GM21786 (cell line): Measurements from ENCODE around the gene AARS2.
"Not testable (repeated sequence)": the region's sequence is repeated elsewhere in the genome, so short reads cannot be mapped to it uniquely, and the experiment has no call there.

Source experiments
- ATAC-seq: cut with Tn5 transposase; IDR thresholded peaks from one replicate; pipeline ENCODE4 v1.9.1; 2021; ENCODE audit not compliant: unreplicated experiment

The AARS2 gene

DNA sequence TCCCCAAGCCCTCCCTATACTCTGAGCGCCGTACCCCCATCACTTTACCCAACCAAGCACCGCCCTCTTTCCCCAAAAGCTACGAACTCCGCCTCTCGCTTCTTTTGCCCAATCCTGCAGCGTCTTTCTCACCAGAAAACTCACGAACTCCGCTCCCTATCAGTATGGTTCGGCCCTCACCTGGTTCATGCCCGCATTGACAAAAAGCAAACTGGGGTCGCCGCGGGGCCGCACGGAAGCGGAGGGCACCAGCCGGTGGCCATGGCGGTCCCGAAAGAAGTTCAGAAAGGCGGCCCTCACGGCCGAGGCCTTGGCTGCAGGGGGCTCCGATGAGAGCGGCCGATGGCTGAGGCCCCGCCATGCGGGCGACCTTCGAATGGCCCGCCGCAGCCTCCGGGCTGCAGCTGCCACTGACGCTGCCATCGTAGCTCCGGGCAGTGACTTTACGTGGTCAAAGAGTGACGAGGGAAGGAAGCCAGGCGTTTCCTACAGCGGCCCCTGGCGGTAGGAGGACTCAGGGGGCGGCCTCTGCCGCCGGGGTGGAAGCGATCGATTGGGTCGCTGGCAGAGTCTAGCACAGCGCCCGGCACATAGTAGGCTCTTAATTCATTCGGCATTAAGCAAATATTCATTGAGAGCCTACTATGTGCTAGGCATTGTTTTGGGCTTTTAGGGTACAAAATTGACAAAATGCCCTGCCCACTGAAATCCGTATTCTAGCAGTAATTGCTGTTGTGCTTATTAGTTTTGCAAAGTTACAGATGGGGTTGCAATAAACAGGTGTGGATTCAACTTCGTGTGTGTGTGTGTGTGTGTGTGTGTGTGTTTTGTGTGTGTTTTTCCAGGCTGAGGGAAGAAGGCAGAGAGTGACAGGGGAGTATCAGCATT, at the start of gene AARS2:
TSS of gene AARS2 (minus strand) at position 447 of the 888 bp plus-strand sequence. CDS start at position 423, 24 bp downstream.
- peak; percentile 97 for ATAC-seq

GRCh38 chr6:44361947-44362346, 48.8 kb upstream of the AARS2 start:
- ATAC-seq: no peak

- ATAC-seq: no peak
These were observed 46.8 kb upstream of the AARS2 start for GRCh38 chr6:44359973-44360372.

- ATAC-seq: no peak
These were observed 43.3 kb upstream of the AARS2 start for GRCh38 chr6:44356487-44356886.

GRCh38 chr6:44355640-44356039, 42.5 kb upstream of the AARS2 start:
- ATAC-seq: no peak

- ATAC-seq: no peak
These were observed 40.2 kb upstream of the AARS2 start for GRCh38 chr6:44353336-44353735.

DNA sequence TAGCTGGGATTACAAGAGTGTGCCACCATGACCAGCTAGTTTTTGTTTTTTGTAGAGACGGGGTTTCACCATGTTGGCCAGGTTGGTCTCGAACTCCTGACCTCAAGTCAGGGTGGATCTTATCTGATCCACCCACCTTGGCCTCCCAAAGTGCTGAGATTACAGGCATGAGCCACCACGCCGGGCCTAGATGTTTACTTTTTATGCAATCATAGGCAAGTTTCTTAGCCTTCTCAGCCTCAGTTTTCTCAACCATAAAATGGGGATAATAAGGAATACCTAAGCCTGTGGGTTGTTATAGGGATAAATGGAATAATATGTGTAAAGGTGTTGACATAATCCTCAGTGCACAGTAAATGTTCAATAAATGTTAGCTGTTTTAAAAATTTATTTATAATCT, 39.1 kb upstream of the AARS2 start:
- ATAC-seq: no peak

- ATAC-seq: not testable (repeated sequence)
These were observed 37.5 kb upstream of the AARS2 start for GRCh38 chr6:44350650-44350994.

- no peak for ATAC-seq
These were observed 36.9 kb upstream of the AARS2 start for GRCh38 chr6:44349904-44350649.

DNA sequence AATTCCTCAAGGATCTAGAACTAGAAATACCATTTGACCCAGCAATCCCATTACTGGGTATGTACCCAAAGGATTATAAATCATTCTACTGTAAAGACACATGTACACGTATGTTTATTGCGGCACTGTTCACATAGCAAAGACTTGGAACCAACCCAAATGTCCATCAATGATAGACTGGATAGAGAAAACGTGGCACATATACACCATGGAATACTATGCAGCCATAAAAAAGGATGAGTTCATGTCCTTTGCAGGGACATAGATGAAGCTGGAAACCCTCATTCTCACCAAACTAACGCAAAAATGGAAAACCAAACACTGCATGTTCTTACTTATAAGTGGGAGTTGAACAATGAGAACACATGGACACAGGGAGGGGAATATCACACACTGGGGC, 33.7 kb upstream of the AARS2 start:
- ATAC-seq: not testable (repeated sequence)

GRCh38 chr6:44342489-44342888, 29.3 kb upstream of the AARS2 start, which contains the start of gene SPATS1:
Gene SPATS1, plus strand, starts transcription at chr6:44342650. Its CDS starts 446 bp downstream, at chr6:44343096.
- ATAC-seq: no peak

GRCh38 chr6:44342052-44342451, 28.9 kb upstream of the AARS2 start:
- no peak for ATAC-seq

DNA sequence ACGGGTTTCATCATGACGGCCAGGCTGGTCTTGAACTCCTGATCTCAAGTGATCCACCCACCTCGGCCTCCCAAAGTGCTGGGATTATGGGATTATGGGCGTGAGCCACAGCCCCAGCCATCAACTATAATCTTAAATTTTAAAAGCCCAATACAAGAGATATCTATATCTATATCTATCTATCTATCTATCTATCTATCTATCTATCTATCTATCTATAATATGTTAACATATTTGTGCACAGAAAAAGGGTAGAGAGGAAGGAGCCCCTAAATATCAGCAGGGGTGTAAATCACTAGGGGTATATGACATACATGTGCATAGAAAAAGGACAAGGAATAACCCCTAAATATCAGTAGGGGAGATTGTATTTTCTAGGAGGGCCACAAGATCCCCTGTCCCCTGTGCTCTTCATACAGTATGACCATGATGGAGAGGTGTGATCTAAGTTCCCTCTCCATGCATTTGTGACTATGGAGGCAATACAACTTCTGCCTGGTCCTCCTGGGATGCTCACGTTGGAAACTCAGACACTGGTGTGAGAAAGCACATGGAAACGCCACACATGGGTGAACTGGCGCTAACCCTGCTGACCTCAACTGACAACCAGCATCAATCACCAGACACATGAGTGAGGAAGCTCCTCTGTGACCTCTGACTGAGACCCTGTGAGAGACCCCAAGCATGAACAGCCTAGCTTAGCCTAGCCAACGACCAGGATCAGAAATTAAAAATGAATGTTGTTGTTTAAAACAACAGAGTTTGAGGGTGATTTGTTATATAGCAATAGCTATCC, 28.1 kb upstream of the AARS2 start:
- no peak for ATAC-seq

DNA sequence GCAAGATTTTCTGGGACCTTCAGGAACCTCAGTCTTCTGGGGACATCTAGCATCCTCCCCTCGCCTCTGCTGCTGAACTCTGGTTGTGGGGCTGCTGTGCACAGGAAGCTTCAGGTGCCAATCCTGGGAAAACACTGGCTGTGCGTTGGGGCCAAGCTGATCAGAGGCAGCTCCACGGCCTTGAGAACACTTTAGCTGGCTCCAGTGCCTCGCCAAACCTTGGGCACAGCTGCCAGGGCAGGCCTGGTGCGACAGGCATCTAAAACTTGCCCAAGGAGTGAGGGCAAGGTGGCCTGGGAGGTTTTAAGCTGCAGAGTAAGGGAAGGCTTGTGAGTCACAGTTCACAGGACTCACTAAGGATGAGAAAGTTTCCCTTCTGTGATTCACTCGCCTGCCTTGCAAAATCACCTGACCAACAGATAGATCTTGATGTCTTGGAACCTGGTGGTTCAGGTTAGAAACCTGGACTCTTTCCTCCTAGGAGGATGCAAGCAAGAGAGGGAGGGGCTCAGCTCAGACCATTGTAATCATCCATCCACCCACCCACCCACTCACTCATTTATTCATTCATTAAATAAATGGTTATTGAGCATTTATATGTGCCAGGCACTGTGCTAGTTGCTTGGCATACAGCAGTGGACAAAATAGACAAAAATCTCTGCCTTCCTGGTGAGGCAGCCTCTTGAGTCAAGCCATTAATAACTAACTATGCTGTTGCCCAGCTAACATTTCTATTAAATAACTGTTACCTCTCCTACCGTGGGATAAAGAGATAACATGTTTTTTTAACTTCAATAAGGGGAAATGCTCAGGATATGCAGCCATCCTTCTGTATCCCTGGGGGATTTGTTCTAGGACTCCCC, 26.8 kb upstream of the AARS2 start:
- no peak for ATAC-seq

GRCh38 chr6:44339301-44339700, 26.2 kb upstream of the AARS2 start:
- no peak for ATAC-seq

DNA sequence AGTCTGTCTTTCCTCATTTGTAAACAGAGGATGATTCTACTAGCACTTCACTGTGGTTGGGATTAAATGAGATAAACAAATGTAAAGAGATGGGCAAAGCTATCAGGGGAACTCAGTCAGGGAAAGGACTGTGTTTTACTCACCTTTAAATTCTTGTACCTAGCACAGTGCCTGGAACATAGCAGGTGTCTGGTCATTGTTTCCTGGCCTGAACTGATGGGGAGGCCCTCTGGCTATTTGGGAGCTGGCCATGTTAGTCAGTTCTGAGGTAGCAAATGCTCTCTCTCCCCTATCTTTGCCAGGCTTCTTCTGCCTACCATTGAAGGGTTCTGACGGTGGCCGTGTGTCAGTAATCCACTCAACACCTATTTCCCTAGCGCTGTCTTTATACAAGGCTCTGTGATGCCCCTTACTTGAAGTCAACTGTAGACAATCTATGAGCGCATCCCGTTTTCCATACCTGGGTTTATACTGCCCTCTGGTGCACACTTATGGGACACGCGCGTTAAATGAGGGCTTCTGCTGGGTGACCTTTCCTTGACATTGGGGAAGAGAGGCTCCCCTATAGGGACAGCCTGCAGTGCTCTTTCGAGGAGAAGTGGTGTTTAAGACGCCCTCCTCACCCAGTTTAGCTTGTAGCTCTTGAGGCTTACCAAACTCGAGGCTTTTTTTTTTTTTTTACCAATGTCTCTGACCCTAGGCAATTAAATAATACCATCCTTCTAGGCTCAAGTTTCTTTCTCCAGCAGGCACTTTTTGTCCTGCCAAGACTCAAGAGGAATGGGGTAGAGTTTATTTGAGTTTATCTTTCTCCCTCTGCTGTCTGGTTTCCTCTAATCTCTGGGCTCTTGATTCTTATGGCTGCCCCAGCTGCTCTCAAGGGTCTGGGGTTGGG, 25.3 kb upstream of the AARS2 start:
- ATAC-seq: no peak

- ATAC-seq: no peak
These were observed 22.5 kb upstream of the AARS2 start for GRCh38 chr6:44335631-44336030.

GRCh38 chr6:44333942-44334341, 20.8 kb upstream of the AARS2 start:
- ATAC-seq: no peak

- no peak for ATAC-seq
These were observed 20.2 kb upstream of the AARS2 start for GRCh38 chr6:44333273-44333919.
